ENCODE results near the gene KEL. TPM values are rescaled to one million over a fixed set of nuclear protein-coding genes. Genes with fewer than 3 reads are reported as not detected.

Gene KEL
- total and polyA plus RNA-seq, 12 donors = 0.04 to 1.3 (median 0.37) TPM; not detected in 3

DNA sequence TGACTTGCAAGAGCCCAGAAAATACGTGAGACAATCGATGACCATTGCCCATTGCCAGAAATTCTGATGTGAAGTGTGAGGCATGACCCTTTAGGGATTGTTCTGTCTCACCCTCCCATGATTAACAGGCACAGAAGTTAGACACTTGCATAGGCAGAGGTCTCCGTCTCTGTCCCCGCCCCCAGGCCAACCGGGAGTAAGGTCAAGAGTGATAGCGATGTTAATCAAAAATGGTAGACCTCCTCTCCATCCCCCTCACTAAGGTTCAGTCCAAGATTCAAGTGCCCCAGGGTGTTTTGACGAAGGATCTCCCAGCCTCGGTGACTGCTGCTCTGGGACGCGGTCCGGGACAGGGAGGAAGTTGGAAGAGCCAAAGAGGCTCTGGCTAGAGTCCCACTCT lies 53.9 kb downstream of the KEL start:
- intact Hi-C loops (cut with DNase I) = no loop called here
- peaks cover 0 to 25% (median 0%) of the 10 kb centered on the region in 7 donors for H3K27me3 ChIP-seq
- peak in 1 of 8 donors; percentile 41 for ATAC-seq
- H3K4me1 ChIP-seq = peaks cover 0 to 21% (median 0%) of the 10 kb centered on the region in 9 donors
- 79 to 81% methylated on average over 11 of the region's 11 CpGs for WGBS, 2 donors
- no peak overlapping the region for H3K27ac ChIP-seq
- TF ChIP-seq, protein P1, sequence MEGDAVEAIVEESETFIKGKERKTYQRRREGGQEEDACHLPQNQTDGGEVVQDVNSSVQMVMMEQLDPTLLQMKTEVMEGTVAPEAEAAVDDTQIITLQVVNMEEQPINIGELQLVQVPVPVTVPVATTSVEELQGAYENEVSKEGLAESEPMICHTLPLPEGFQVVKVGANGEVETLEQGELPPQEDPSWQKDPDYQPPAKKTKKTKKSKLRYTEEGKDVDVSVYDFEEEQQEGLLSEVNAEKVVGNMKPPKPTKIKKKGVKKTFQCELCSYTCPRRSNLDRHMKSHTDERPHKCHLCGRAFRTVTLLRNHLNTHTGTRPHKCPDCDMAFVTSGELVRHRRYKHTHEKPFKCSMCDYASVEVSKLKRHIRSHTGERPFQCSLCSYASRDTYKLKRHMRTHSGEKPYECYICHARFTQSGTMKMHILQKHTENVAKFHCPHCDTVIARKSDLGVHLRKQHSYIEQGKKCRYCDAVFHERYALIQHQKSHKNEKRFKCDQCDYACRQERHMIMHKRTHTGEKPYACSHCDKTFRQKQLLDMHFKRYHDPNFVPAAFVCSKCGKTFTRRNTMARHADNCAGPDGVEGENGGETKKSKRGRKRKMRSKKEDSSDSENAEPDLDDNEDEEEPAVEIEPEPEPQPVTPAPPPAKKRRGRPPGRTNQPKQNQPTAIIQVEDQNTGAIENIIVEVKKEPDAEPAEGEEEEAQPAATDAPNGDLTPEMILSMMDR (IDR thresholded peaks at IDR 0.05) = no peak
- H3K36me3 ChIP-seq = no peaks in the 10 kb centered on the region
- no peak for DNase-seq
- no peak overlapping the region for H3K4me3 ChIP-seq
- H3K9me3 ChIP-seq = peaks cover 0 to 13% (median 6%) of the 10 kb centered on the region in 11 donors

DNA sequence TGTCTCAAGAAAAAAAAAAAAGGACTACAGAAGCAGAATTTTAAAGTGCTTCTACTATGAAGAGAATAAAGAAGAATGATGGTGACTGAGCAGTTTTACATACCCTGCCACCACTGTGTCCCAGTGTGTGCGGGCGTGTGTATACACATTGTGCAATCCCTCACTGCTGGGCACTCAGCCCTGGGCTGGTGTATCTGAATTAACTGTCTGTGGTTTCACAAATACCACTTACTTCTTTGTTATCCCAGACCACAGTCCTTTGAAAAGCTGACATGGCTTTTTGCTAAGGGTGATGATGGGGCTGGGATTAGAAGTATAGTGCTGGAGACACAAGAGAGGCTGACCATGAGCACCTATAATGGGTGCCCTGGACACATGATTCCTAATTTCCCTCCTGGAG lies 55.5 kb downstream of the KEL start:
- Histone ChIP-seq H3K9me3 (peaks cover 0 to 13% (median 6%) of the 10 kb centered on the region in 11 donors), H3K27me3 (peaks cover 0 to 25% (median 0%) of the 10 kb centered on the region in 7 donors), H3K36me3 (no peaks in the 10 kb centered on the region), H3K4me1 (peaks cover 0 to 21% (median 0%) of the 10 kb centered on the region in 9 donors), H3K4me3 (no peak overlapping the region), H3K27ac (no peak overlapping the region)
- DNase-seq = no peak
- intact Hi-C loops (cut with DNase I) = no loop called here
- TF ChIP-seq, protein P1 (IDR thresholded peaks at IDR 0.05) = no peak
- 72 to 91% methylated on average over 2 of the region's 2 CpGs for WGBS, 2 donors
- no peak for ATAC-seq

DNA sequence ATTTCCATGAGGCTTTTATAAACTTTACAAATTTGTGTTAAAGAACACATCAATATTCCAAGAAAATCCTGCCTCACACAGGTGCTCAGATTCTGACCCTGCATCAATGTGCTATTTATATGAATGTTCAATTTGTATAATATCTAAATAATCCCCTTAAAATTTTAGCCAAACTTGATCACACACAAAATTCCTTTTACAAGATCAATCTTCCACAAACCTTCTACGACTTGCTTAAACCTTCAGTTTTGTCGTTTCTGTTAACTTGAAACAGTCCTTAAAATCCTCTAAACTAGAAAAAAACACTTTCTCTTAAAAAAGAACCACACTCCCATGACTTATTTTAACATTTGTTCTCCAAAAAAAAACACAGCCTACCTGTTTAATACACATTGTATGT lies 56.4 kb downstream of the KEL start:
- TF ChIP-seq, protein P1 (IDR thresholded peaks at IDR 0.05) = no peak
- WGBS, 2 donors = 74 to 82% methylated on average over 2 of the region's 2 CpGs
- H3K4me3 ChIP-seq = no peak overlapping the region
- DNase-seq (no peak), ATAC-seq (no peak)
- peaks cover 0 to 13% (median 6%) of the 10 kb centered on the region in 11 donors for H3K9me3 ChIP-seq
- H3K4me1 ChIP-seq = peaks cover 0 to 20% (median 0%) of the 10 kb centered on the region in 9 donors
- no peaks in the 10 kb centered on the region for H3K36me3 ChIP-seq
- intact Hi-C loops (cut with DNase I) = no loop called here
- no peak overlapping the region for H3K27ac ChIP-seq
- H3K27me3 ChIP-seq = peaks cover 0 to 19% (median 0%) of the 10 kb centered on the region in 7 donors

DNA sequence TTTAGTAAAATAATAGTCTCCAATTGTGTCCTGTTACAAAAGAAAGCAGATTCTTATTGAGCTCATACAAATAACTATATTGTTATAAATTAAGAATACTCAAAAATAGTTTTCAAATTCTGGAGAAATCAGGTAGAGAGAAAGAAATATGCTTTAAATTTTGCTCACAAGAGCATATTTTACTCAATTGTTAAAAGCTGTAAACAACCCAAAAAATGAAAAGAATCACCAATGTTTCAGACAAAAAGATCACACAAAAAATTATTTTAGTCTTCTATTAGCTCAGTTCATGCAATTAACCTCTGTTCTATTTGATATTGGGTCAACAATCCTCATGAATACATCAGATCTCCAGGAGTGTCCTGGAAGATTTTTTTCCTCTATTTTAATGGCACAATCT lies 58.0 kb downstream of the KEL start:
- H3K27me3 ChIP-seq = peaks cover 0 to 19% (median 0%) of the 10 kb centered on the region in 7 donors
- DNase-seq = no peak
- H3K9me3 ChIP-seq = peaks cover 0 to 13% (median 6%) of the 10 kb centered on the region in 11 donors
- no peaks in the 10 kb centered on the region for H3K36me3 ChIP-seq
- H3K4me1 ChIP-seq = peaks cover 0 to 5% (median 0%) of the 10 kb centered on the region in 9 donors
- no peak for ATAC-seq
- H3K27ac ChIP-seq = no peak overlapping the region
- intact Hi-C loops (cut with DNase I) = no loop called here
- TF ChIP-seq, protein P1 (IDR thresholded peaks at IDR 0.05) = no peak
- H3K4me3 ChIP-seq = no peak overlapping the region

Data from heart right ventricle (tissue), 16 donors.